ENCODE data around the gene PPA1.
"Not testable (repeated sequence)": the region's sequence is repeated elsewhere in the genome, so short reads cannot be mapped to it uniquely, and the experiment has no call there.

The PPA1 gene

DNA sequence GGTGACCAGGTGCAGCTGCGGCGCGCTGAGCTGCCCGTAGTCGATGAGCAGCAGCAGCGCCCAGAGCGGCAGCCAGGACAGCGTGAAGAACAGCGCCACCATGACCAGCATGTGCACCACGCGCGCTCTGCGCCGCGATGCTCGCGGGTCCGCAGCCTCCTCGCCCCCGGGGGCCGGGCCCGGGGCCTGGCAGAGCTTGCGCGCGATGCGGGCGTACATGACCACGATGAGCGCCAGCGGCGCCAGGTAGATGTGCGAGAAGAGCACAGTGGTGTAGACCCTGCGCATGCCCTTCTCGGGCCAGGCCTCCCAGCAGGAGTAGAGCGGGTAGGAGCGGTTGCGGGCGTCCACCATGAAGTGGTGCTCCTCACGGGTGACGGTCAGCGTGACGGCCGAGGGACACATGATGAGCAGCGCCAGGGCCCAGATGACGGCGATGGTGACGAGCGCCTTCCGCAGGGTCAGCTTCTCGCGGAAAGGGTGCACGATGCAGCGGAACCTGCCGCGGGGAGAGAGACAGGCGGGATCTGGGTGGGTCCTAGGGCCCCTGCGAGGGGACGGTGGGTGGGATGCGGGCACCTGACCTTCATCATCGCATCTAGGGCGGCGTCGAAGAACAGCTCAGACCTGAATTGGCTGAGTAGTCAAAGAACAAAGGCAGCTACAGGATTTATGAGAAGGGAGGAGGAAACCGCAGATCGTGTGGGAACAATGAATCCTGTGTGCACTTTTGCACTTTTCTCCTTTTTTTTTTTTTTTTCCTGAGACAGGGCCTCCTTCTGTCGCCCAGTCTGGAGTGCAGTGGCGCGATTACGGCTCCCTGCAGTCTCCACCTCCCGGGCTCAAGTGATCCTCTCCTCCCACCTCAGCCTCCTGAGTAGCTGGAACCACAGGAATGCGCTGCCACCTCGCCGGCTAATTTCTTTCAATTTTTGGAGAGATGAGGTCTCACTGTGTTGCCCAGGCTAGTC lies 22.4 kb upstream of the PPA1 start:
- DNase-seq, result peak; percentile 76

DNA sequence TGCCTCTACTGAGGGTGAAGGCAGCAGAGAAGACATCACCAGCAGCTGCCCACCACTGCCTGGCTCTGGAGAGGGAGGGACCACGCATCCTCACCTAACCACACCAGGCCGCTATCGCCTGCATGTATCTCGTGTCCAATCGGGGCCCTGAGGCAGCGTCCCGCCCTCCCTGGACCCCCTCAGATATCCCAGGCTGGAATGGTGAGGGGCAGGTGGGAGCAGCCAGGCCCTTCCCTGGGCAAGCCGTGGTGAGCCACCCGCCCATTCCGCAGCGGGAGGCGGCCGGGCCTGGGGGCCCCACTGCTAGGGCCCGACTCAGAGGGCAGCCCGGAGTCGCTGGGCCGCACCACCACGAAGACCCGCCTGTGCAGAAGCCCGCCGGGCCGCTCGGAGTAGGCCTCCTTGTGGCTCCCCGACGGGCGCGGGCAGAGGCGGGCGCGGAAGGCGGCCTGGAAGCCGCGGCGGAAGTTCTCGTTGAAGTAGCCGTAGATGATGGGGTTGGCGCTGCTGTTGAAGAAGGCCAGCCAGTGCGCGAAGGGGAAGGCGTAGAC lies 21.6 kb upstream of the PPA1 start:
- DNase-seq, result no peak

DNA sequence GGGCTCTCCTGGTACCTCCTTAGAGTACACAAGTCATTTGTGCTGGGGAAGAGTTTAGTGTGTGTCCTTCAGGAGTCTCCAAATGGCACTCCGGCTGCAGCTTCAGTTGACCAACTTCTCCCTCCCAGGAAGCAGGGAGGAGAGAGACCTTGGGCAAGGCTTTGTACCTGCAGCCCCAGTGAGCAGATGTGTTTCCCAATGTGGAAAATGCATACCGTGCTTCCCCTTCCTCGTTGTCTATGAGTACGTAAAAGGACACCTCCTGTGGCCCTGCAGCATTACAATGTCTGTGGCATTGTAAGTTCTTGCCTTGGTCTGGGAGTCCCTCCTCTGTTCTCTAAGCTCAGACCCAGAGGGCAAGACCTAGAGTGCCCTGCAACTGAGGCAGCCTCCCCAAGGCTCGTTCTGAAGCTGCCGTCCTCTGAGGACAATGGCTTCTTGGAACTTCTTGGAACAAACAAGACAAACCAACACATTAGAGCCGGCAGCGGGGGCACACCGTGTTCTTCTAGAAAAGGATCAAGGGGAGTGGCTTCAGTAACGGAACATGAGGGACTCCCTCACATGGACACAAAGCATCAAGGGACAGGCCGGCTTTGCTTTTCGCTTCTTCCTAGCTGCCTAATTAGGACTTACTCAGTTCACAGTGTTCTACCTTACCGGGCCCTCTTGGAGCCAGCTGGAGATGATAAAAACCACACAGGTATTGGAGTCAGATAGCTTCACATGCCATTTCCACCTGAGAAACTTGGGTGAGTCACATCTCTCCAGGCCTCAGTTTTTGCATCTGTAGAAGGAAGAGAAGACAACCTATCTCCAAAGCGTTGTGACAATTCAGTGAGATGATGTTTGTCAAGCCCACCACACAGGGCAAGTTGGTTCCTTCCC lies 20.9 kb upstream of the PPA1 start:
- no peak for DNase-seq

DNA sequence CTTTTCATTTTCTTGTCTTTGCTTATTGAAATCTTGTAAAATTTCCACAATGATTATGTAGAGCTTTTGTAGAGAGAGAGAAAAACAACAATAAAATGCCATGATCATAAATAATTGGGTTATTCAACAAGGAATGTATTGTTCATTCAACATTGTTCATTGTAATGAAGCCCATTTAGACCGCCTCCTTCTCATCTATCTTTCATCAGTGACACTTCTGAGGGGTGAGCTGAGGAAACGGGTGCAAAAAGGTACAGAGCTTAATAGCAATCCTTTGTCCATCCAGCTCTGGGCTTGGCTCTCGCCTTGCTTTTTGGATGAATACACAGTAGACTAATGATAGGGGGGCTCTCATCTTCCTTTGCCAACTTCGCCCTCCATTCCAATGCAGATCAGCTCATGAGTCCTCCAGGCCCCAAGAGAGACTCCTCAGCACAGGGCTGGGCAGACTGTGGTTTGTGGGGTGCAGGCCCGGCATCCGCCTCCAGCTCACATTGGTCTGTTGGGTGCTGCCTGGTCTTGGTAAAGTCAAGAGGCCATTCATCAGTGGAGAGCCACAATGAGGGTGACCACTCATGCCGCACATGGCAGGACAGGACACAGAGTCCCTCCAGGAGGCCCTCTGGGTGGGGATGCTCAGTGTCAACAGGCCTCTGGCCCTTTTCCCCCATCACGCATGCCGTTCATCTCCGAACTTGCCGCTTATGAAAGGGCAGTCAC lies 17.9 kb upstream of the PPA1 start:
- no peak for DNase-seq

DNA sequence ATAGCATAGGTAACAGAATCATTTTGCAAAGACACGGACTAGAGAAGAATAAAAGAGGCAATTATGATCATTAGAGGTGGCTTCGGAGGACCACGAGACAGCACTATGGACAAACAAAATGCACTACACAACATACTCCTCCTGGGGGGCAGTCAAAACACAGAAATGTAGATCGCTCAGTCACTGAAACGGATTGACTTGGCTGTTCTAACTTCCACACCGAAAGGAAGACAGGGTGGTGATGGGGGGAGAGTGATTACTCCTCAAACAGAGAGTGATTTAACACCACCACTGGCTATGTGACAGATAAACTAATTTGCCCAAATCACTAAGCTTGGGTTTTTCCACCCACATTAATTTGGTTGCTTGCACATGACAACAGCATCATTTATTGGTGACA lies 14.1 kb upstream of the PPA1 start:
- DNase-seq, result no peak

DNA sequence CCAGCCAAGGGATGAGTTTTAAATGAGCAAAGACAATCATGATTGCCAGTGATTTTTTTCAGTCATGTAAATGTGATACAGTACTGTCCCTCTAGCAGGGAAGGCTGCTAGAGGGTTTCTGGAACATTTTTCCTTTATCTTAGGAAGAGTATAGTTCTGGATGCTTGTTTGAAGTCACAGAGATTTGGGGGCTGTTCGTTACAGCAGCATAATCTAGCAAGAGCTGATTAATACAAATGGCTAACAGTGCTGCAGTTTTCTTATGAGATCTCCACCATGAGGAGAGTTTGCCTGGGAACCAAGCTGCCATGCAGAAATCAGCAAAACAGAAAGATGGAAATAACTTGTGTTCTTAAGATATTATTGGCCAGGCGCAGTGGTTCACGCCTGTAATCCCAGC lies 7.9 kb upstream of the PPA1 start:
- no peak for DNase-seq

DNA sequence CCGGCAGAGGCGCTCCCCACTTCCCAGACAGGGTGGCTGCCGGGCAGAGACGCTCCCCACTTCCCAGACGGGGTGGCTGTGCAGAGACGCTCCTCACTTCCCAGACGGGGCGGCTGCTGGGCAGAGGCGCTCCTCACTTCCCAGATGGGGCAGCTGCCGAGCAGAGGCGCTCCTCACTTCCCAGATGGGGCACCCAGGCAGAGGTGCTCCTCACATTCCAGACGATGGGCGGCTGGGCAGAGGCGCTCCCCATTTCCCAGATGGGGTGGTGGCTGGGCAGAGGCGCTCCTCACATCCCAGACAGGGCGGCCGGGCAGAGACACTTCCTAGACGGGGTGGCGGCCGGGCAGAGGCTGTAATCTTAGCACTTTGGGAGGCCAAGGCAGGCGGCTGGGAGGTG lies 6.8 kb upstream of the PPA1 start:
- not testable (repeated sequence) for DNase-seq

DNA sequence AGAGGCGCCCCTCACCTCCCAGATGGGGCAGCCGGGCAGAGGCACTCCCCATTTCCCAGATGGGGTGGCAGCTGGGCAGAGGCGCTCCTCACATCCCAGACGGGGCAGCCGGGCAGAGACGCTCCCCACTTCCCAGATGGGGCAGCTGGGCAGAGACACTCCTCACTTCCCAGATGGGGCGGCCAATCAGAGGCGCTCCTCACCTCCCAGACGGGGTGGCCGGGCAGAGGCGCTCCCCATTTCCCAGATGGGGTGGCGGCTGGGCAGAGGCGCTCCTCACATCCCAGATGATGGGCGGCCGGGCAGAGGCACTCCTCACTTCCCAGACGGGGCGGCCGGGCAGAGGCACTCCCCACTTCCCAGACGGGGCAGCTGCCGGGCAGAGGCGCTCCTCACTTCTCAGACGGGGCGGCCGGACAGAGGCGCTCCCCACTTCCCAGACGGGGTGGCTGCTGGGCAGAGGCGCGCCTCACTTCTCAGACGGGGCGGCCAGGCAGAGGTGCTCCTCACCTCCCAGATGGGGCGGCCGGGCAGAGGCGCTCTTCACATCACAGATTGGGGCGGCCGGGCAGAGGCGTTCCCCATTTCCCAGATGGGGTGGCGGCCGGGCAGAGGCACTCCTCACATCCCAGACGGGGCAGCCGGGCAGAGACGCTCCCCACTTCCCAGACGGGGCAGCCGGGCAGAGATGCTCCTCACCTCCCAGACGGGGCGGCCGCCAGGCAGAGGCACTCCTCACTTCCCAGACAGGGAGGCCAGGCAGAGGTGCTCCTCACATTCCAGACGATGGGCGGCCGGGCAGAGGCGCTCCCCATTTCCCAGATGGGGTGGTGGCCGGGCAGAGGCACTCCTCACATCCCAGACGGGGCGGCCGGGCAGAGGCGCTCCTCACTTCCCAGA lies 6.1 kb upstream of the PPA1 start:
- not testable (repeated sequence) for DNase-seq

DNA sequence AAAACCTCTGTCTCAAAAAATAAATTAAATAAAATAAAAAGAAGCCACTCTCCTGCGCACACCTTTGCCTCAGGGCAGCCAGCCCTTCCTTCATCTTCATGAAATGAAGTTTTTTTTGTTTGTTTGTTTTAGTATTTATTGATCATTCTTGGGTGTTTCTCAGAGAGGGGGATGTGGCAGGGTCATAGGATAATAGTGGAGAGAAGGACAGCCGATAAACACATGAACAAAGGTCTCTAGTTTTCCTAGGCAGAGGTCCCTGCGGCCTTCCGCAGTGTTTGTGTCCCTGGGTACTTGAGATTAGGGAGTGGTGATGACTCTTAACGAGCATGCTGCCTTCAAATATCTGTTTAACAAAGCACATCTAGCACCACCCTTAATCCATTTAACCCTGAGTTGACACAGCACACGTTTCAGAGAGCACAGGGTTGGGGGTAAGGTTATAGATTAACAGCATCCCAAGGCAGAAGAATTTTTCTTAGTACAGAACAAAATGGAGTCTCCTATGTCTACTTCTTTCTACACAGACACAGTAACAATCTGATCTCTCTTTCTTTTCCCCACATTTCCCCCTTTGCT lies 4.8 kb upstream of the PPA1 start:
- not testable (repeated sequence) for DNase-seq

DNA sequence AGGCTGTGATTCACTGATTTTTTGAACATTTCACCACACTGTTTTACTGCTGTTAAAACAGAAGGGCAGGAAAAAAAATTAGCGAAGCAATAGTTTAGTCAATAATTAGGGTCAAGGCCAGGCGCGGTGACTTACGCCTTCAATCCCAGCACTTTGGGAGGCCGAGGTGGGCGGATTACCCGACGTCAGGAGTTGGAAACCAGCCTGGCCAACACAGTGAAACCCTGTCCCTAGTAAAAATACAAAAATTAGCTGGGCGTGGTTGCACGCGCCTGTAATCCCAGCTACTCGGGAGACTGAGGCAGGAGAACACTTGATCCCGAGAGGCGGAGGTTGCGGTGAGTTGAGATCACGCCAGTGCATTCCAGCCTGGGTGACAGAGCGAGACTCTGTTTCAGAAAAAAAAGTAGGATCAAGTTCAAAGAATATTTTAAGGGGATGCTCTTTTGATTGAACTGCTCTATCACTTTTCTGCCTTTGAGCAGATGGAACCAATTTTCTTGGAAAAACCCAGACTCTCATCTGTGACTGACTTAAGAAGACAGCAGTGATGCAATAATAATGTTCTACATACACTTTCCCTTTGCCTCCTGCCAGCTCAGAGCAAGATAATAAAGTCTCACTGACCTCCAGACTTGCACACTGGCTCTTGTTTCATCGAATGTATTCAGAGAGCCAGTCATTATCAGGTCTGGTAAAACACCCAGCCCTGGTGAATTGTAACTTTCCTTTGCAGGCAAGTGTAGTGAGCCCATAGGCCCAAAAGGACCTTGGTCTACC lies 1.6 kb upstream of the PPA1 start:
- no peak for DNase-seq

DNA sequence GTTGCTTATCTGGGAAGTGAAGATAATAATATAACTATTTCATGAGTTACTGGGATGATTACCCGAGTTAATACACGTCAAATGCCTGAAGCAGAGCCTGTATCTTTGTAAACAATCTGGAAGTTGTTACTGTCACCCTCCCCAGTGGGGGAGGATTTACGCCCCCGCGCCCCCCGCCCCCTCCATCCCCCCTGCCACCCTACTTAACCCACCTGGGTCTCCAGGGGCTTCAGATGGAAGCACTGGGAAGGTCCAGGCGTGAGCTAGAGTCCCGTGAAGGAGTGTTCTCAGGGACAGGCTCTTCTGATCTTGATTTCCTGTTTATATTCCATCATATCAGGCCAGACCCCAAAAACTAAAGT lies 691 bp upstream of the PPA1 start:
- DNase-seq, result no peak

DNA sequence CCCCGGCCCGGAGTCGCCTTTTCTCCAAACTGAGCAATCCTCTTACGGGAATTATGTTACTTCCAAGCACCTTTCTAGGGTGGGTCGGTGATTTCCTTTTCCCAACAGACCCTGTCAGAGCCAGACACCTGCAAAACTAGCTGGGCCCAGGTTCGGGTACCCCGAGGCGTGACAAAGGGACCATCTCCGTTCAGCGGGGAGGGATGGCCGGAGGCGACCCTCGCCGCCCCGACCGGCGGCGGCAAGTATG lies 445 bp downstream of the PPA1 start:
- no peak for DNase-seq

DNA sequence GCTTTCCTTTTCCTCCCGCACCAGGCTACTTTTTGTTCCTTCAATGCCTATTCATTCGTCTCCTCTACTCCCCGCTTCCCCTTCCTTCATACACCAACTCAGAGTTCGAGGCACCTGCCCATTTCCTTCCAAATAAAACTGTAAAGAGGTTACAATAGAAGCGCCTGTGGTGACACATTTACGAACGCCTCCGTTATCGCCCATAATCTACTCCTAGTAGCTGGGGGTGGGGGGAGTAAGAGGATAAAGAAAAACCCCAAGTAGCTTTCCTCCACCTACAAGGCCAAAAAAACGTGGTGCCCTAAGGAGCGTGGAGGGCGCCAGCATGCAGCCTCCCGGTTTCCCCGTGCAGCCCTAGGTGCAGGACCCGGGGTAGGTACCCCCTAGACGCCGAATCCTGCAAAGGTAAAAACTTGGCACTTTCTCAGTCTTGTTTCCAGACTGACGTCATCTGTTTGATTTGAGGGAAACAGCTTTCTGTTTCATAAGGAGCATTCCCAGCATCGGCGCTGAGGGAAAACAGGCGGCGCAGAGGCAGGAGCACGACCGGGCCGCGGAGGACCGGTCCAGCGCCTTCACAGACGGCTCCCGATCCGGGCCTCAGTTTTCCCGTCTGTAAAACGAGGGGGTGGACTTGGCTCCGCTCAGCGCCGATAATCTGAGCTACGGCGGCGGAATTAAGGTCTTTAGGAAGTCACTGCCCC lies 922 bp downstream of the PPA1 start:
- DNase-seq, result peak; percentile 78

DNA sequence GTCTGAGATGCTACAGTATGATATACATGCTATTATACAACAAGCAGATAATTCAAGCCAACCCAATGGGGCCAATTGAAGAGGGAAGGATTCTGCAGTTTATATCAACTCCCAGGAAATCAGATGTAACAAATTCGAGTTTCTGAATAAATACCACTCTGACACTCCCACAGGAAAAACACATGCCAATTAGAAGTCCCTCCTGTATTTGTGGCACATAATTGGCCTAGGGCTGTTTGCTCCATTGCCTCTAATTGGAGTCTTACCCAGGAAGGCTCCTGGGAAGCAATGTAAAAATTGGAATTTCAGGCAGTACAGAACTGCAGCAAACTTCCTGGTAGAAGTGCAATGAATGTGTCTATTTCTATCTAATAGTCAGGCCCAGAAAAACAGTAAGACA lies 4.7 kb downstream of the PPA1 start:
- DNase-seq, result no peak

DNA sequence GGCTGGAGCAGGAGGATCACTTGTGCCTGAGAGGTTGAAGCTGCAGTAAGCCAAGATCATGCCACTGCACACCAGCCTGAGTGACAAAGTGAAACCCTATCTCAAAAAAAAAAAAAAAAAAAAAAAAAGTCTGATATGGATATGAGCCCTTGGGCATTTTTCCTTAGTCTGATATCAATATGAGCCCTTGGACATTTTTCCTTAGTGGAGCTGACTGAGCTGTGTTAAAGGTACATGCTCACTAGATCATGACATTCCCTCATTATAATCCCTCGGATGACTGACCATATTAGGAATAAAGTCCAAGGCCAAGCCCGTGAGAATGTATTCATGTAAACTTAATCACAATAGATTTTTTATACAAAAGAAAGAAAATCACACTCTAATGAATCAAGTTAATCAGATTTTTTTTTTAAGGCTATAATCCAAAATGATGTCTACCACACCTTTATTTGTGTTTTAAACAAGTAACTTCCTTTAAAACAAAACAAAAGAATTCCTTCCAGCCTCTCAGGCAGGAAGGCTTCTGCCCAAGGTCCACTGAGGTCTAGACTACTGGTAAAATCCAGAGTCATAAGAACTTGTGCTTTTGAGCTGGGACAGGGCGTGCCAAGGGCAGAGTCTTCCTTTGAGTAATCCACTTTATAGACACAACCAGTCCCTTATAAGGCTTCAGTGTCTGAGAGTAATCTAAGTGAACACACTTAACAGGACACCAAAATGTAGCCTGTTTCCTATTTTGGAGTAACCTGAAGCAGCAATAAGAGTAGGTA lies 5.5 kb downstream of the PPA1 start:
- no peak for DNase-seq

DNA sequence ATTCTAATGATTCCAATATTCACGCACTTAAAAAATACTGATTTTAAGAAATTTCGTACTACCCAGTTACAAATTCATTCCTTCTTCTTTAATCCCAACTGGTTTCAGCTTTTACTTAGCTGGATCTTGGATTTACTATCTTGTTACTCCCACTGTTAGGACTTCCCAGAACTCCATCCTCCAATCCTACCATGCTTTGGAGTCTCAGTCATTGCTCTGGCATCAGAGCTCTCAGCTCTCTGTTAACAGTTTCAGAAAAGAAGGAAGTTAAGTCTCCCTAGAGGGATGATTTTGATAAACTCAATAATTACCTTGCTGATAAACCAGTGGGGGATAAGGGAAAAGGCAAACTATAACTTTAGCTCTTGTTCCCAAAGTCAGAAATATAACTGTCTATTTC lies 9.5 kb downstream of the PPA1 start:
- no peak for DNase-seq

DNA sequence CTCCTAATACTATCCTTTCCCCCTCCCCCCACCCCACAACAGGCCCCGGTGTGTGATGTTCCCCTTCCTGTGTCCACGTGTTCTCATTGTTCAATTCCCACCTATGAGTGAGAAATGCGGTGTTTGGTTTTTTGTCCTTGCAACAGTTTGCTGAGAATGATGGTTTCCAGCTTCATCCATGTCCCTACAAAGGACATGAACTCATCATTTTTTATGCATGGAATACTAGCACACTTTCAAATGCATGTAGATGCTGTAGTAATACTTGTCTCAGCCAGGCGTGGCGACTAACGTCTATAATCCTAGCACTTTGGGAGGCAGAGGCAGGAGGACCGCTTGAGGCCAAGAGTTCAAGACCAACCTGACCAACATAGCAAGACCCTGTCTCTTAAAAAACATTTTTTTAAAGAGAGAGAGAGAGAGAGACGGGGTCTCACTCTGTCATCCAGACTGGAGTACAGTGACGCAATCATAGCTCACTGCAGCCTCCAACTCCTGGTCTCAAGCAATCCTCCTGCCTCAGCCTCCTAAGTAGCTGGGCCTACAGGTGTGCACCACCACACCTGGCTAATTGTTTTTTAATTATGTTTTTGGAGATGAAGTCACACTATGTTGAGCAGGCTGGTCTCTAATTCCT lies 10.3 kb downstream of the PPA1 start:
- DNase-seq, result not testable (repeated sequence)

DNA sequence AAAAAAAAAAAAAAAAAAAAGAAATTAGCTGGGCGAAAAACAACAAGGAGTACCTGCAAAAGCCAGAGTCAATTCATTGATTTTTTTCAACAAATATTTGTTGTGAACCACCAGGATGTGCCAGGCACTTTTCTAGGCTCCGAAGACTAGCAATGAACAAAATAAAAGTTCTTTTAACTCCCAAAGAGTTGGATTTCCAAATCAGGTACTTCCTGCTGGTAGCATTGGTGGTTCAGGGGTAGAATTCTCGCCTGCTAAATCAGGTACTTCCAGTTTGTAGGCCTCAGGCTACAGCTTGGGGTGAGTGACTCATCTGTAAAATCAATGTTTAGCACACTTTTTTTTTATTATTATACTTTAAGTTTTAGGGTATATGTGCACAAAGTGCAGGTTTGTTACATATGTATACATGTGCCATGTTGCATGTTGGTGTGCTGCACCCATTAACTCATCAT lies 10.9 kb downstream of the PPA1 start:
- no peak for DNase-seq
